B cell (primary cell): ENCODE measurements around the gene ALKAL2. TPM values are rescaled to one million over a fixed set of nuclear protein-coding genes. Genes with fewer than 3 reads are reported as not detected.

Source experiments
- ATAC-seq: fragments of 200-7000 bp; cut with Tn5 transposase; one replicate; pipeline ENCODE4 v1.10.0; 2021; ENCODE audit warnings: low read depth, mild to moderate bottlenecking, moderate number of reproducible peaks, moderate library complexity
- CTCF ChIA-PET: fragments of 350-600 bp; sonication (Branson Sonifier 250); formaldehyde crosslinking; loops from one replicate; lab custom pipeline; 2021; ENCODE audit warnings: antibody characterized with exemption, inconsistent platforms; lab: Charles Lee
- POLR2A ChIA-PET: fragments of 350-600 bp; sonication (Branson Sonifier 250); formaldehyde crosslinking; loops from one replicate; lab custom pipeline; 2021; ENCODE audit warnings: antibody characterized with exemption; lab: Charles Lee
- DNase-seq: peaks from one replicate; pipeline ENCODE4 v3.0.0; 2013
- H2AFZ ChIP-seq: 2 replicates; pipeline ENCODE4 v1.6.1; 2012; ENCODE audit warnings: mild to moderate bottlenecking, low read depth, low read length; ENCODE audit not compliant: insufficient read depth, poor library complexity, severe bottlenecking
- H3K27ac ChIP-seq, 2 donors: 1 replicate in 1 of 2; 2 replicates in 1 of 2; pipeline ENCODE4 v1.5.1; 2012 to 2013; ENCODE audit warnings: low read length in 2 of 2, mild to moderate bottlenecking in 2 of 2, moderate library complexity in 1 of 2
- H3K27me3 ChIP-seq, 4 experiments: fragments of 200-600 bp in 1 of 4; sonication (generic) in 1 of 4; replicated peaks in 1 of 4; 1 replicate in 2 of 4; 2 replicates in 2 of 4; pipeline versions ENCODE4 v1.6.1 to v1.7.0; 2013 to 2016; ENCODE audit warnings: low read length in 3 of 4, mild to moderate bottlenecking in 2 of 4, mixed read lengths in 1 of 4, moderate library complexity in 1 of 4; ENCODE audit not compliant: insufficient read depth in 4 of 4, control insufficient read depth in 3 of 4; ENCODE audit errors: control extremely low read depth in 1 of 4
- H3K36me3 ChIP-seq, 2 experiments: replicated peaks in 1 of 2; 1 replicate in 1 of 2; 2 replicates in 1 of 2; pipeline versions ENCODE4 v1.6.1 to v1.7.1; 2013; ENCODE audit warnings: low read length in 1 of 2; ENCODE audit not compliant: insufficient read depth in 2 of 2, control insufficient read depth in 1 of 2; ENCODE audit errors: control extremely low read depth in 1 of 2, extremely low read depth in 1 of 2
- H3K4me1 ChIP-seq, 2 donors: fragments of 200-600 bp in 1 of 2; sonication (generic) in 1 of 2; 1 replicate in 1 of 2; 2 replicates in 1 of 2; pipeline versions ENCODE4 v1.5.1 to v1.6.1; 2013 to 2017; ENCODE audit warnings: low read length in 2 of 2; ENCODE audit not compliant: control insufficient read depth in 2 of 2, insufficient read depth in 2 of 2
- H3K4me2 ChIP-seq: replicated peaks from 2 replicates; pipeline ENCODE3; 2012; ENCODE audit warnings: mild to moderate bottlenecking, low read depth, low read length; ENCODE audit not compliant: poor library complexity, severe bottlenecking
- H3K4me3 ChIP-seq, 5 experiments: fragments of 200-600 bp in 1 of 5; sonication (generic) in 1 of 5; 1 replicate in 3 of 5; 2 replicates in 2 of 5; pipeline versions ENCODE4 v1.5.1 to v1.7.0; 2011 to 2016; ENCODE audit warnings: low read length in 4 of 5, mild to moderate bottlenecking in 4 of 5, low read depth in 2 of 5, control low read depth in 1 of 5, moderate library complexity in 1 of 5; ENCODE audit not compliant: insufficient read depth in 1 of 5; ENCODE audit errors: control extremely low read depth in 1 of 5, extremely low read depth in 1 of 5
- H3K79me2 ChIP-seq: fragments of 200-600 bp; sonication (generic); one replicate; pipeline ENCODE4 v1.6.0; 2016; ENCODE audit warnings: low read length; ENCODE audit not compliant: control insufficient read depth, insufficient read depth
- H3K9ac ChIP-seq: fragments of 200-600 bp; sonication (generic); 2 replicates; pipeline ENCODE4 v1.6.1; 2017; ENCODE audit warnings: mild to moderate bottlenecking, low read length, moderate library complexity
- H3K9me3 ChIP-seq, 3 donors: one replicate each; pipeline versions ENCODE4 v1.6.1 to v1.7.1; 2013; ENCODE audit warnings: low read length in 2 of 3; ENCODE audit not compliant: control insufficient read depth in 2 of 3, insufficient read depth in 1 of 3; ENCODE audit errors: control extremely low read depth in 1 of 3
- H4K20me1 ChIP-seq: 2 replicates; pipeline ENCODE4 v1.6.0; 2012; ENCODE audit warnings: mild to moderate bottlenecking, low read length; ENCODE audit not compliant: insufficient read depth, control insufficient read depth, poor library complexity, severe bottlenecking
- H3K27ac Mint-ChIP-seq: one replicate; pipeline ENCODE4 v1.8.0; 2021; ENCODE audit warnings: mixed read lengths
- H3K27me3 Mint-ChIP-seq: one replicate; pipeline ENCODE4 v1.8.0; 2021; ENCODE audit warnings: mixed read lengths
- H3K4me1 Mint-ChIP-seq: one replicate; pipeline ENCODE4 v1.8.0; 2021; ENCODE audit warnings: mixed read lengths
- H3K4me3 Mint-ChIP-seq: one replicate; pipeline ENCODE4 v1.8.0; 2021; ENCODE audit warnings: mixed read lengths
- H3K9me3 Mint-ChIP-seq: one replicate; pipeline ENCODE4 v1.8.0; 2022; ENCODE audit warnings: mixed read lengths; ENCODE audit not compliant: insufficient read depth
- CTCF ChIP-seq: fragments of 200-600 bp; IDR thresholded peaks from one replicate; pipeline ENCODE4 v1.8.0; 2022; ENCODE audit warnings: antibody characterized with exemption, mild to moderate bottlenecking
- EZH2 ChIP-seq: IDR thresholded peaks from 2 replicates; pipeline ENCODE4 v1.6.1; 2012; ENCODE audit warnings: borderline replicate concordance, low read depth, mild to moderate bottlenecking, moderate library complexity, low read length; ENCODE audit not compliant: insufficient read depth, poor library complexity, severe bottlenecking
- WGBS: methylation state at CpG from one replicate; pipeline ENCODE4 v1.1.5; 2013; ENCODE audit warnings: missing lambda C conversion rate; ENCODE audit not compliant: insufficient coverage; 5-methylcytosine and 5-hydroxymethylcytosine counted together
- intact Hi-C: fragments of 100-400 bp; cut with micrococcal nuclease; formaldehyde crosslinking; loops from one replicate; pipeline ENCODE4 v1.10.0; 2022
- polyA plus RNA-seq: library from polyadenylated mRNA; depleted of rRNA; stranded (reverse); fragments of >200 nt; gene quantifications from 2 replicates; pipeline ENCODE4 v1.2.3, GENCODE V29; 2012
- total RNA-seq, 2 donors: library from RNA; stranded (reverse); fragments of 120-200 nt in 1 of 2; gene quantifications; 1 replicate in 1 of 2; 2 replicates in 1 of 2; pipeline versions ENCODE4 v1.2.3 to v1.2.4, GENCODE V29; 2013 to 2022

ALKAL2 gene
- total and polyA plus RNA-seq, 2 donors (not counting 1 experiment from before 2014, with no cell fraction given) = 0.79 to 5.3 TPM

DNA sequence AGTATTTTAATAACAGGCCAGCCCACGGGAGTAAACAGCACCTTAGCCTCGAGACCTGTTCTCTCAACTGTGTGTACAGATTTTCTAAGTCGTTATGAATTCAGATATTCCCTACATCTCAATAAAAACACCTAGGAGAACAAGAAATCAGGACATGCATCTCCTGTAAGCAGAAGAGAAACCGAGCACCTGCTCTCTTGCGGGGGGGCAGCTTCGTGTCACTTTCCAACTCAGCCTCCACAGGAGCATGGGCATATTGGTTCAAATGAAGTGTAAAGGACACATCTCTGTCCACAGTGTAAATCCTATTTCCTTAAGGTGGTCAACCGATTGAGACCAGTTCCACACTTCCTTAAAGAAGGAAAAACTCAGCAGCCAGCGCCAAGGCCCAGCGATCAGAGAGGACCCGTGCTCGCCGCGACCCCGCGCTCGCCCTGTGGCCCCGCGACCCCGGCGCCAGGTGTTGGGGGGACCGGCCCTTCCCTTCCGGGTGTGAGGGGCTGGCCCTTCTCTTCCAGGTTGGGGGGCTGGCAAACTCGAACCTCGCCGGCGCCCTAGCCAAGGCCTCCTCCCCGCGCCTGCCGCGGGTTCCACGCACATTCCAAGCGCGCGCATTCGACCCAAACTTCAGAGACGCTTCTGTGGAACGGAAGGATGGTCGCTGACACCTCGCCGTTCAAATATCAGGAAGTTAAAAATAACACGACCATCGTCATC lies 24.7 kb downstream of the ALKAL2 start:
- Histone ChIP-seq H3K9me3 (peaks cover 0 to 2% (median 0%) of the 10 kb centered on the region in 3 donors), H4K20me1 (peaks cover 15% of the 10 kb centered on the region), H2AFZ (peak overlapping the region; percentile 92), H3K27me3 (no peaks in the 10 kb centered on the region), H3K4me3 (peak overlapping the region in 4 of 5 experiments; percentile 81 to 93 (median 86)), H3K4me1 (peaks cover 21 to 22% of the 10 kb centered on the region in 2 donors), H3K79me2 (peaks cover 34% of the 10 kb centered on the region), H3K4me2 (peak overlapping the region; percentile 98), H3K9ac (peak overlapping the region; percentile 90), H3K27ac (peak overlapping the region in 1 of 2 donors; percentile 75), H3K36me3 (peaks cover 0 to 3% of the 10 kb centered on the region in 2 experiments)
- ATAC-seq (no peak), DNase-seq (peak; percentile 24)
- intact Hi-C loops = loop anchor here (10.0 kb wide), 1 partner anchor 202 kb away; no protein-coding TSS in a partner anchor
- WGBS = 74% methylated on average over 35 of the region's 42 CpGs
- Mint-ChIP-seq H3K4me3 (peak overlapping the region; percentile 97), H3K27ac (peak overlapping the region; percentile 63), H3K4me1 (peaks cover 35% of the 10 kb centered on the region), H3K9me3 (peaks cover 2% of the 10 kb centered on the region), H3K27me3 (no peaks in the 10 kb centered on the region)
- TF ChIP-seq EZH2 (no peak), CTCF (no peak)
- CTCF ChIA-PET = no interaction called here
- POLR2A ChIA-PET = interaction anchor here (0.5 kb wide), 1 partner anchor 167 kb away, joined by 3 read pairs; no protein-coding TSS in a partner anchor

GRCh38 chr2:262117-262516 lies 25.8 kb downstream of the ALKAL2 start:
- intact Hi-C loops = loop anchor here (10.0 kb wide), 1 partner anchor 203 kb away; no protein-coding TSS in a partner anchor
- ChIA-PET CTCF (interaction anchor here (1.6 kb wide), 1 partner anchor 16 kb away, joined by 7 read pairs; no protein-coding TSS in a partner anchor), POLR2A (no interaction called here)
- no peaks in the 10 kb centered on the region for H3K27me3 ChIP-seq
- TF ChIP-seq EZH2 = no peak
- no peak for TF ChIP-seq CTCF
- peaks cover 2% of the 10 kb centered on the region for H3K9me3 Mint-ChIP-seq
- H3K9me3 ChIP-seq = peaks cover 0 to 2% (median 0%) of the 10 kb centered on the region in 3 donors
- DNase-seq (no peak), ATAC-seq (no peak)
- peaks cover 0 to 3% of the 10 kb centered on the region in 2 experiments for H3K36me3 ChIP-seq
- H2AFZ ChIP-seq = no peak overlapping the region
- peaks cover 28% of the 10 kb centered on the region for H3K4me1 Mint-ChIP-seq
- no peak overlapping the region for H3K4me3 ChIP-seq
- WGBS = no CpG with 5 or more reads among the region's 3 CpGs
- H3K9ac ChIP-seq = no peak overlapping the region
- H3K4me3 Mint-ChIP-seq = peak overlapping the region; percentile 26
- peaks cover 23% of the 10 kb centered on the region for H3K79me2 ChIP-seq
- peaks cover 21 to 22% of the 10 kb centered on the region in 2 donors for H3K4me1 ChIP-seq
- no peaks in the 10 kb centered on the region for H3K27me3 Mint-ChIP-seq
- peaks cover 5% of the 10 kb centered on the region for H4K20me1 ChIP-seq
- H3K27ac ChIP-seq = no peak overlapping the region
- no peak overlapping the region for H3K27ac Mint-ChIP-seq
- H3K4me2 ChIP-seq = no peak overlapping the region
